ENCODE data around the gene GALNT2.

- no peak for TF ChIP-seq RARB (CRISPR knock-in tag; IDR thresholded peaks at IDR 0.05)
- no peak for TF ChIP-seq ZFP3 (CRISPR knock-in tag; IDR thresholded peaks at IDR 0.05)
These were observed 175.3 kb downstream of the GALNT2 start for GRCh38 chr1:230242326-230242725.
